ENCODE measurements around the gene PHTF2.
"Not testable (repeated sequence)": the region's sequence is repeated elsewhere in the genome, so short reads cannot be mapped to it uniquely, and the experiment has no call there.

DNA sequence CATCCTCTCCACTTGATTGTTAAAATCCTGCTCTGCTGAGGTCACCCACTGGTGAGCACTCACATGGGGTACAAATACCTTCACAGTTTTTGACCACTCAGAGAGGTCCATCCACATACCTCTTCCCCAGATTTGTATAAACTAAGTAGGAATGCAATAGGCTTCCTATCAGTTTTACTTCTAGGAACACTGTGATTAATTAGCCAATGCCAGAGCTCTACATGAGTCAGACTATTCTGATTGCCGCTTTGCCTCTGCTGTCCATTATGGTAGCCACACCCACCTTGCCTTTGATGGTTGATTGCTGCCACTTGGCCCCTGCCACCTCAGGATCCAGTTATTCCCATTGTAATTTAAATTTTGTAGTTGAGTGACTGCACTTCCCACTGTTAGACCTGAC lies 73.7 kb downstream of the PHTF2 start:
- TF ChIP-seq CTCF, POLR2A, EP300 (IDR thresholded peaks at IDR 0.05): not testable (repeated sequence)

Measured in ovary (tissue), 3 donors.